Measurements from ENCODE around the gene AFDN. TPM values are rescaled to one million over a fixed set of nuclear protein-coding genes. Genes with fewer than 3 reads are reported as not detected.

The AFDN gene
- total and polyA plus RNA-seq, 4 donors, result 93.3 to 188 (median 117) TPM

DNA sequence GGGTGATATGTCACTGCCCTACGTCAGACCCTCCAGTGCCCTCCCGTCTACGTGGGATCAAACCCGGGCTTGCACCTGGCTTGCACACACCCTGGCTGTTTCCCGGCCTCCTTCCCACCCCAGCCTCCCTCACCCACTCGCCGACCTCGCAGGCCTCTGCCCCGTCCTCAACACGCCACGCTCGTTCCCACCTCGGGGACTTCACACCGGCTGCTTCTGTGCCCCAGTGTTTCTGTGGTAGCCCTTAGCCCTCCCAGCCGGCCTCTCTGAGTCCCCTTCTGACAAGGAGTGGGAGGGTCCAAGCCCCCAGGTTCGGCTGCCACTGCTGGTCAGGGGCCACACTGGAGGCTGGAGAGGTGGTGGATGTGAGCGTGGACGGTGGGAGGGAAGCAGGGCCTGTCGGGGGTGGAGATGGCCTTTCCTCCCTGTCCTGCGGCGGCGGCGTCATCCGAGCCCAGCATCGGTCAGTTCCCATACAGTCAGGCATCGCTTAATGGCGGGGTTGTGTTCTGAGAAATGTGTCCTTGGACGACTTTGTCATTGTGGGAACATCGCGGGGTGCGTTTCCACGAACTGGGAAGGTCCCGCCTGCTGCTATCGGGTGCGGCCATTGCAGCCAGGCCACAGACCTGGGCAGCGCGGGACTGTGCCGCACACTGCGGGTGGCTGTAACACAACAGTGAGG, 159.3 kb downstream of the AFDN start:
- H3K4me3 ChIP-seq (ENCODE audit: low read depth, low read length), result no peak overlapping the region
- WGBS (ENCODE audit: insufficient coverage), result 96% methylated on average over 37 of the region's 39 CpGs

DNA sequence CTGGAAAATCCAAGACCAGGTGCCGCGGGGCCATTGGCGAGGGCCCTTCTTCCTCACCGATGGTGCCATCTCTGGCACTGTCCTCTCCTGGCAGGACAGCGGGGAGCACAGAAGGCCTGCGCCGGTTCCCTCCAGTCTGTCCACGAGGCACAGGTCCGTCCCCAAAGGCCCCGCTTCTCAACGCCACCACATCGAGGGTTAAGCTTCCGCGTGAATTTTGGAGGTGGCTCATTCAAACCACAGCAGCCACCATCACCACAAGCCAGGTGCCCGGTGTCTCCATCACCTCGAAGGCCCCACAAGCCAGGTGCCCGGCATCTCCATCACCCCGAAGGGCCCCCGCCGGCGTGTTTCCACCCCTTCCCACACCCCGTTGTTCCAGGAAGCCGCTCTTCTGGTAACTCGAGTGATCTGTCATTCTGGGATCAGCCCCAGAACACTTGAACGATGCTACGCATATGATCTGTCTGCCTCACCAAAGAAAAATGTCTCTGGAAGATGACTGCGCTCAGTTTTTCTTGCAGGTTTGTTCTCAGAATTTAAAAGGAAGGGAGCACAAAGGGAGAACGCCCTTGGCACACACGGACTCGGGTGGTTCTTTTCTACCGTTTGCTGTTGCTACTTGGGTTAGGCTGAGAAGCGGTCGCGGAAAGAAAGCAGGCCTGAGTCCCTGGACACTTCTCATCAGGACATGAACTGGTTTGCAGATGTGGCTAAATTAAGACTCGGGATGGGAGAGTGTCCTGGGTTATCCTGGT, 160.9 kb downstream of the AFDN start:
- DNase-seq (ENCODE audit: low read depth in 4 of 6, low spot score in 6 of 6), result no peak
- 94% methylated on average over 35 of the region's 35 CpGs for WGBS (ENCODE audit: insufficient coverage)
- Histone ChIP-seq H3K4me3 (ENCODE audit: low read depth, low read length) (no peak overlapping the region), H3K4me1 (ENCODE audit: control insufficient read depth, insufficient read depth, low read length) (no peaks in the 10 kb centered on the region), H3K27ac (ENCODE audit: low read depth, low read length) (no peak overlapping the region), H3K9me3 (ENCODE audit: control insufficient read depth, insufficient read depth, low read length) (no peaks in the 10 kb centered on the region), H3K36me3 (ENCODE audit: control insufficient read depth, insufficient read depth, low read length) (peaks cover 2% of the 10 kb centered on the region), H3K27me3 (ENCODE audit: control insufficient read depth, insufficient read depth, low read length) (no peaks in the 10 kb centered on the region)

More for the DNA sequence above, 159.3 kb downstream of the AFDN start:
- H3K4me1 ChIP-seq (ENCODE audit: control insufficient read depth, insufficient read depth, low read length), result no peaks in the 10 kb centered on the region
- H3K9me3 ChIP-seq (ENCODE audit: control insufficient read depth, insufficient read depth, low read length), result no peaks in the 10 kb centered on the region
- no peak for DNase-seq (ENCODE audit: low read depth in 4 of 6, low spot score in 6 of 6)
- no peak overlapping the region for H3K27ac ChIP-seq (ENCODE audit: low read depth, low read length)
- H3K27me3 ChIP-seq (ENCODE audit: control insufficient read depth, insufficient read depth, low read length), result no peaks in the 10 kb centered on the region
- peaks cover 2% of the 10 kb centered on the region for H3K36me3 ChIP-seq (ENCODE audit: control insufficient read depth, insufficient read depth, low read length)

DNA sequence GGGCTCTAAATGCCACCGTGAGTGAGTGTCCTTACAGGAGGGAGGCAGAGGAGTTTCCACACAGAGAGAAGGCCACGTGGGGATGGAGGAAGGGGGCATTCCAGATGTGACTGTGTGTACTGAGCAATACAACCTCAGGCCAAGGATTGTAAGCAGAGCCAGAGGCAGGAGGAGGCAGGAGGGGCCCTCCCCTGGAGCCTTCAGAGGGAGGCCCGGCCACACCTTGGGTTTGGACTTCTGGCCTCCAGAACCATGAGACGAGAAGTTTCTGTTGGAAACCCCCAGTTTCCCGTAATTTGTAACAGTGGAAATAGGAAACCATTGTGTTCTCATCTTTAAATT, 161.4 kb downstream of the AFDN start:
- Histone ChIP-seq H3K27ac (ENCODE audit: low read depth, low read length) (no peak overlapping the region), H3K4me3 (ENCODE audit: low read depth, low read length) (no peak overlapping the region), H3K27me3 (ENCODE audit: control insufficient read depth, insufficient read depth, low read length) (no peaks in the 10 kb centered on the region), H3K4me1 (ENCODE audit: control insufficient read depth, insufficient read depth, low read length) (no peaks in the 10 kb centered on the region), H3K36me3 (ENCODE audit: control insufficient read depth, insufficient read depth, low read length) (peaks cover 2% of the 10 kb centered on the region), H3K9me3 (ENCODE audit: control insufficient read depth, insufficient read depth, low read length) (no peaks in the 10 kb centered on the region)
- WGBS (ENCODE audit: insufficient coverage), result 87% methylated on average over 5 of the region's 5 CpGs
- DNase-seq (ENCODE audit: low read depth in 4 of 6, low spot score in 6 of 6), result no peak

DNA sequence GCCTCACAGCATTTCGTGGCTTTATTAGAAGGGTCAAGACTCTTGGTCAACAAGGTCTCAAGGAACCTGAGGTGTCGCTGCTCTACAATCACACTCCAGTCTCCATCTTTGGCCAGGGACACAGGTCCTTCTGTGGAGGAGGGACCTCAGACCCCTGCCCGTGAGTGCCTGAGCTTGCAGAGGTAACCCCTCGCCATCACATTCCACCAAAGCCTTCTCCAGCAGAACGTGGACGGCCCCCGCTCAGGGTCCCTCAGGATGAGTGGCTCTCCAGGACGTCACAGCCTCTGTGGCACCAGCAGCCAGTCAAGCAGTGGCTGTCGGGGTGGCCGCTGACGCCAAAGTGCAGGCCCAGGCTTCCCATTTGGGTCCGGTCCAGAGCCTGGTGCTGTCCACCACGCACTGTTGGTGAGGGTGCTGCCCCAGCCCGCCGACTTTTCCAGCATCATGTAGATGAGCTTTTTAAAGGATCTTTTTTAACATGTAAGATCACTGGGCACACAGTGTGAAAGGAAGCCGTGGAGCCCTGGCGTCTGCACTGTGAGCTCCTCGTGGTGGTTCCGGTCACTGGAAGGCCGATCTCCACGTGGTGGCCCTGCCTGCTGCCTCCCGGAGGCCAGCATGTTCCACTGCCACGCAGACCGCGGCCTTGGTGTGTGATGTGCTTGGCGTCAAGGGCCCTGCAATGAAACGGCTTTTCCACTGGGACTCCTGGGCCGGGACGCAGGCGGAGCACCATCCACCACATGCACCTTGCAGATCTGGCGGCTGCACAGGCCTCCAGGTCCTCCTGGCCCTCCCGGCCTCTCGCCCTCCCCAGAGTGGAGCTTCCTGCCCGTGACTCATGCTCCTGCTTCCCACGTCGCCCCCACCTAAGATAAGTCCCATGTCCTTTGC, 162.5 kb downstream of the AFDN start:
- Histone ChIP-seq H3K36me3 (ENCODE audit: control insufficient read depth, insufficient read depth, low read length) (peaks cover 2% of the 10 kb centered on the region), H3K9me3 (ENCODE audit: control insufficient read depth, insufficient read depth, low read length) (no peaks in the 10 kb centered on the region), H3K4me3 (ENCODE audit: low read depth, low read length) (no peak overlapping the region), H3K27me3 (ENCODE audit: control insufficient read depth, insufficient read depth, low read length) (no peaks in the 10 kb centered on the region), H3K4me1 (ENCODE audit: control insufficient read depth, insufficient read depth, low read length) (no peaks in the 10 kb centered on the region), H3K27ac (ENCODE audit: low read depth, low read length) (no peak overlapping the region)
- DNase-seq (ENCODE audit: low read depth in 4 of 6, low spot score in 6 of 6), result no peak
- 94% methylated on average over 36 of the region's 36 CpGs for WGBS (ENCODE audit: insufficient coverage)

DNA sequence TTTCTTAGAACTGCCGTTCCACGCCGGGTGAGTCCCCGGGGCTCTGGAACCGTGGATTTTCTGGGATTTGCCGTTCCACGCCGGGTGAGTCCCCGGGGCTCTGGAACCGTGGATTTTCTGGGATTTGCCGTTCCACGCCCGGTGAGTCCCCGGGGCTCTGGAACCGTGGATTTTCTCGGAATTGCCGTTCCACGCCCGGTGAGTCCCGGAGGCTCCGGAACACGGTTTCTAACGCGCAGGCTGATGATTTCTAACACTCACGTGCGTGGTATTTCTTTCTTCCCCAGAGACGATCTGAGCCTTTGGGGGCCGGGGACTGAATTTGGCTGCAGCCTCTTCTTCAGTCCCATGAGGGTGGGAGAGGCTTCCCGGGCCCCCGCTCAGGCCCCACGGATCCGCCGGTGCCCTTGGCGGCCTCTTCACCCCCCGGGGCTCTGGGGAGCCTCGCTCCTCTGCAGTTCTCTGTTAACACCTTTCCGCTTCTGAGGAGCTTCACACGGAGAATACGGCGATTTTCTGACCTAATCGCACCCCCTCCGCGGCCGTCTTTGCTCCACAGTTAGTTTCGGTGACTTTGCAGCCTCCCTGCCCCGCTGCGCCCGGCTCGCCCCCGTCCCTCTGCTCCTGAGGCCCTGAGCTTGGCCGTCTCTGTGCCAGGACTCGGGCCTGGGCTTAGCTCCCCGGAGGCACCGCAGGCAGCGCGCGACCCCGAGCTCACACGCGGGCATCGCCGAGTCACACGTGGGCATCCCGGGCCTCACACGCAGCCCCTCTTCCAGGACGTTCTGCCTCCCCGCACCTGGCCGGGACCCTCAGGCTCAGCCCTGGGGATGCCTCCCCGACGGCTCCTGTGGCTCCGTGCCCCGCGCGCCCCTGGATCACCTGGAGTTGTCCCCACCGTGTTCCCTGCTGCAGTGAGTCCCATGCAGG, 163.6 kb downstream of the AFDN start:
- 94% methylated on average over 75 of the region's 75 CpGs for WGBS (ENCODE audit: insufficient coverage)
- Histone ChIP-seq H3K27ac (ENCODE audit: low read depth, low read length) (no peak overlapping the region), H3K36me3 (ENCODE audit: control insufficient read depth, insufficient read depth, low read length) (peaks cover 2% of the 10 kb centered on the region), H3K4me1 (ENCODE audit: control insufficient read depth, insufficient read depth, low read length) (no peaks in the 10 kb centered on the region), H3K9me3 (ENCODE audit: control insufficient read depth, insufficient read depth, low read length) (no peaks in the 10 kb centered on the region), H3K27me3 (ENCODE audit: control insufficient read depth, insufficient read depth, low read length) (no peaks in the 10 kb centered on the region), H3K4me3 (ENCODE audit: low read depth, low read length) (no peak overlapping the region)
- DNase-seq (ENCODE audit: low read depth in 4 of 6, low spot score in 6 of 6), result no peak

DNA sequence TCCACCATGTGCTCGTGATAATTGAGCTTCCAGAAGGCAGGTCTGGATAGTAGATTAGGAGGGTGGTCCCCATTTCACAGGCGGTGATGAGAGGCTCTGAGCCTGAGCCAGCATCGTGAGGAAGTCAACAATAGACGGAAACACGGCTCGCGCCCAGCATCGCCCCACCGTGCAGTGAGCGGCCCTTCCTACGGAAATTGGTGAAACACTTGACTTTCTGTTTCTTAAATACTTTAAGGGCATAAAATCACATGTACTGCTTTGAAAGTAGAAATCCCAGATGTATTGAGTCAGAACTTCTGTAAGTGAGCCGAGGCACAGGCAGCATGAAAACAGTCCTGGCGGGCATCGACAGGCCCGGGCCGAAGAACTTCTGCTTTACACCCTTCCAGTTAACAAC, 166.5 kb downstream of the AFDN start:
- WGBS (ENCODE audit: insufficient coverage), result 62% methylated on average over 4 of the region's 16 CpGs
- Histone ChIP-seq H3K36me3 (ENCODE audit: control insufficient read depth, insufficient read depth, low read length) (peaks cover 2% of the 10 kb centered on the region), H3K9me3 (ENCODE audit: control insufficient read depth, insufficient read depth, low read length) (no peaks in the 10 kb centered on the region), H3K27me3 (ENCODE audit: control insufficient read depth, insufficient read depth, low read length) (no peaks in the 10 kb centered on the region), H3K4me3 (ENCODE audit: low read depth, low read length) (no peak overlapping the region), H3K27ac (ENCODE audit: low read depth, low read length) (no peak overlapping the region), H3K4me1 (ENCODE audit: control insufficient read depth, insufficient read depth, low read length) (peaks cover 7% of the 10 kb centered on the region)
- DNase-seq (ENCODE audit: low read depth in 4 of 6, low spot score in 6 of 6), result no peak

DNA sequence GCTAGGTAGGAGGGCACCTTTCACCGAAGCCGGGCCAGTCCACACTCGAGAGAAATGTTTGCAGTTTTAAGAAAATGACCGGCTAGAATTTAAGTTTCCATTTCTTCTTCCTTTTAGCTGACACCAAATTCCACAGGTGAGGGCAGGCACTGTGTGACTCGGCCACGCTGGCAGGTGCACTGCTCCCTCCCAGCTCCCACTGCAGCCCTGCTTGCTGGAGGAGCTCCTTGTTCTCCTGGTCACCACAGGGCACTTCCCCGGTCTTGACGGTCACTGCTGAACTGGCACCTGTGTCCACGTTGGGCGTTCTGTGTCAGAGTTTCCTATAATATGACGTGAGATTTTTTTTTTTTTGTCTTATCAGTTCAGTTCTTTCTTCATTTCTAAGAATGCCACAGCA, 167.1 kb downstream of the AFDN start:
- Histone ChIP-seq H3K27ac (ENCODE audit: low read depth, low read length) (no peak overlapping the region), H3K4me1 (ENCODE audit: control insufficient read depth, insufficient read depth, low read length) (peaks cover 7% of the 10 kb centered on the region)
- no peak for DNase-seq (ENCODE audit: low read depth in 4 of 6, low spot score in 6 of 6)

DNA sequence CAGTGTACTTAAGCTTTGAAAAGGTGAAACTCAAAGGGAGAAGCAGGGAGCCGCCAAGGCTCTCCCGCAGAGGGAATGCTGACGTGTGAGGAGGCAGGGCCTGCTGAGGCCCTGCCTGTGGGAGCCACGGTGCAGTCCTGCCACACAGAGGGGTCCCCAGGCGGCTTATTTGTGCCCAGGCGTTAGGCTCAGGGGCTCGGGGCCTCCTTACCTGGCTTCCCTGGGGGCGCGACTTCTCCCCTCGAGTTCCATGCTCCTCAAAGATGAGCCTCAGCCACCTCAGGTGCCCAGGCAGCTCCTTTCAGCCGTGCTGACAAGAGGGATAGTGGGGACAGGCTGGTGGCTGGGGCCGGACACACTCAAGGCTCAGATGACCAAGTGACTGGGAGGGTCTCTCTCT, 168.6 kb downstream of the AFDN start:
- DNase-seq (ENCODE audit: low read depth in 4 of 6, low spot score in 6 of 6), result no peak
- Histone ChIP-seq H3K27ac (ENCODE audit: low read depth, low read length) (no peak overlapping the region), H3K4me1 (ENCODE audit: control insufficient read depth, insufficient read depth, low read length) (peaks cover 7% of the 10 kb centered on the region), H3K36me3 (ENCODE audit: control insufficient read depth, insufficient read depth, low read length) (peaks cover under 1% of the 10 kb centered on the region), H3K9me3 (ENCODE audit: control insufficient read depth, insufficient read depth, low read length) (no peaks in the 10 kb centered on the region), H3K4me3 (ENCODE audit: low read depth, low read length) (no peak overlapping the region), H3K27me3 (ENCODE audit: control insufficient read depth, insufficient read depth, low read length) (no peaks in the 10 kb centered on the region)
- WGBS (ENCODE audit: insufficient coverage), result 89% methylated on average over 12 of the region's 12 CpGs

More for the DNA sequence above, 167.1 kb downstream of the AFDN start:
- Histone ChIP-seq H3K4me3 (ENCODE audit: low read depth, low read length) (no peak overlapping the region), H3K36me3 (ENCODE audit: control insufficient read depth, insufficient read depth, low read length) (peaks cover 2% of the 10 kb centered on the region), H3K9me3 (ENCODE audit: control insufficient read depth, insufficient read depth, low read length) (no peaks in the 10 kb centered on the region), H3K27me3 (ENCODE audit: control insufficient read depth, insufficient read depth, low read length) (no peaks in the 10 kb centered on the region)
- 96% methylated on average over 8 of the region's 11 CpGs for WGBS (ENCODE audit: insufficient coverage)

DNA sequence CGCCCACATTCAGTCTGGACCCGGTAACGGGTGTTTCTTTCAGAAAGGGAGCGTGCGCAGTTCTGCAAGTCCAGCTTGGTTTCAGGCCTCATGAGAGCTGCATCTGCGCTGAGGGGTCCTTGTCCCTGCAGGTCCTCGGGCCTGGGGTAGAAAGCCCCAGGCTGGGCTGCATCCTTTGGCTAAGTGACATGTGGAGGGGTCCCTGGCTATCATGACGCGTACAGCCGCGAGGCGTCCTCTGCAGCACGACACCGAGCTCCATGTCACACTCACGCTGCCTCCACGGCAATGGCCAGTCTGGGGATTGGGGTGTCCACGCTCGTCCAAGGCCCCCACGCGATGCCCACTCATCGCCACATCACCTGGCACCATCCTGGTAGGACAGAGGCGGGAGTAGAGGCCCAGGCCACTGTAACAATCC, 169.0 kb downstream of the AFDN start:
- WGBS (ENCODE audit: insufficient coverage), result 95% methylated on average over 22 of the region's 22 CpGs
- Histone ChIP-seq H3K27me3 (ENCODE audit: control insufficient read depth, insufficient read depth, low read length) (no peaks in the 10 kb centered on the region), H3K4me1 (ENCODE audit: control insufficient read depth, insufficient read depth, low read length) (peaks cover 7% of the 10 kb centered on the region), H3K36me3 (ENCODE audit: control insufficient read depth, insufficient read depth, low read length) (no peaks in the 10 kb centered on the region), H3K27ac (ENCODE audit: low read depth, low read length) (no peak overlapping the region), H3K9me3 (ENCODE audit: control insufficient read depth, insufficient read depth, low read length) (no peaks in the 10 kb centered on the region), H3K4me3 (ENCODE audit: low read depth, low read length) (no peak overlapping the region)
- DNase-seq (ENCODE audit: low read depth in 4 of 6, low spot score in 6 of 6), result no peak
